Upper lobe of left lung (tissue), 6 donors: ENCODE measurements around the gene HPCAL1. TPM values are rescaled to one million over a fixed set of nuclear protein-coding genes. Genes with fewer than 3 reads are reported as not detected.
A peak's percentile ranks its signal among the peaks of the same experiment; 100 is the strongest.

Experiments used
- ATAC-seq, 2 donors: fragments of 200-7000 bp; cut with Tn5 transposase; one replicate each; pipeline ENCODE4 v1.9.1; 2022; ENCODE audit warnings: mild to moderate bottlenecking in 2 of 2, moderate library complexity in 2 of 2; ENCODE audit not compliant: low FRiP score in 2 of 2
- DNase-seq, 2 donors: peaks; one replicate each; pipeline ENCODE4 v3.0.0-alpha.2; 2019 to 2020
- H3K27ac ChIP-seq, 4 donors: fragments of 200-600 bp; sonication (generic); one replicate each; pipeline ENCODE4 v1.5.1; 2016 to 2019
- H3K27me3 ChIP-seq, 4 donors: fragments of 200-600 bp; sonication (generic); one replicate each; pipeline ENCODE4 v1.5.1; 2017 to 2019
- H3K36me3 ChIP-seq, 4 donors: fragments of 200-600 bp; sonication (generic); one replicate each; pipeline ENCODE4 v1.5.1; 2016 to 2019
- H3K4me1 ChIP-seq, 4 donors: fragments of 200-600 bp; sonication (generic); one replicate each; pipeline ENCODE4 v1.5.1; 2018 to 2019
- H3K4me3 ChIP-seq, 4 donors: fragments of 200-600 bp; sonication (generic); one replicate each; pipeline ENCODE4 v1.5.1; 2017 to 2019; ENCODE audit warnings: mild to moderate bottlenecking in 2 of 4, moderate library complexity in 1 of 4
- H3K9me3 ChIP-seq, 4 donors: fragments of 200-600 bp; sonication (generic); one replicate each; pipeline ENCODE4 v1.5.1; 2018 to 2019
- EP300 ChIP-seq, 4 donors: sonication (generic); formaldehyde crosslinking; IDR thresholded peaks; one replicate each; pipeline ENCODE4 v1.5.1; 2017; ENCODE audit warnings: antibody characterized with exemption in 4 of 4, control low read depth in 2 of 4
- POLR2A ChIP-seq, 4 donors: fragments of 450-650 bp; IDR thresholded peaks; one replicate each; pipeline ENCODE4 v1.5.1; 2016 to 2017; ENCODE audit warnings: antibody characterized with exemption in 4 of 4, mild to moderate bottlenecking in 2 of 4
- POLR2AphosphoS5 ChIP-seq, 2 donors: sonication (generic); formaldehyde crosslinking; IDR thresholded peaks; one replicate each; pipeline ENCODE4 v1.5.1; 2017; ENCODE audit warnings: antibody characterized with exemption in 2 of 2
- WGBS, 2 donors: methylation state at CpG; one replicate each; pipeline ENCODE4 v1.1.5; 2017 to 2018; 5-methylcytosine and 5-hydroxymethylcytosine counted together
- total RNA-seq, 6 donors: library from RNA; depleted of rRNA in 4 of 6; stranded (reverse); fragments of >200 nt in 4 of 6; gene quantifications; one replicate each; pipeline versions ENCODE4 v1.1.0 to v1.2.1, GENCODE V29; 2016 to 2021
- TF ChIP-seq, protein P1 (sequence below), 6 experiments: fragments of 450-650 bp in 4 of 6; fragments of 200-600 bp in 2 of 6; sonication (generic) in 2 of 6; IDR thresholded peaks; one replicate each; pipeline ENCODE4 v1.5.1; 2016 to 2019; ENCODE audit warnings: antibody characterized with exemption in 6 of 6
- donor health status: DM: no; HTN: no; CAD: no; lungs with moderate emphysema.
- donor health status: DM: no; HTN: yes; CAD: no; lungs with severe emphysema.

The HPCAL1 gene
- total RNA-seq, 6 donors from 2014 or later = 131 to 481 (median 261) TPM

DNA sequence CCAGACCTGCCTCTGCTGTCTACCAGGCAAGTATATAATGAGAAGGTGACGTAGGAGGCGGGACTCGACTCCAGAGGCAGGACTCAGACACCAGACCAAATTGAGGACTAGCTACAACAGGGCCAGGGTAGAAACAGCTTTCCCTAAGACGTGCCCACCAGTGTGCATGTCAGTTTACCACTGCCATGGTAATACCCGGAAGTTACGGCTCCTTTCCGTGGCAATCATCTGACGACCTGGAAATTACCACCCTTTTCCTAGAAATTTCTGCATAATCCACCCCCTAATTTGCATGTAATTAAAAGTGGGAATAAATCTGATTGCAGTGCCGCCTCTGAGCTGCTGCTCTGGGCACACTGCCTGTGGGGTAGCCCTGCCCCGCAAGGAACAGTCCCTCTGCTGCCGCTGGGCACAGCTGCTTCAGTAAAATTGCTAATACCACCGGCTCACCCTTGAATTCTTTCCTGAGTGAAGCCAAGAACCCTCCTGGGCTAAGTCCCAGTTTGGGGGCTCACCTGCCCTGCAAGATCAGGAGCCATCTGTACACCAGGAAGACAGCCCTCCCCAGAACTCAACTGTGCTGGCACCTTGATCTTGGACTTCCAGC, 86.4 kb downstream of the HPCAL1 start:
- Histone ChIP-seq H3K4me3 (no peak overlapping the region), H3K4me1 (peaks cover 74 to 98% (median 81%) of the 10 kb centered on the region in 4 donors), H3K36me3 (peaks cover 0 to 6% (median 0%) of the 10 kb centered on the region in 4 donors), H3K27me3 (no peaks in the 10 kb centered on the region), H3K9me3 (no peaks in the 10 kb centered on the region), H3K27ac (peak overlapping the region; percentile 55 to 80 (median 70))
- DNase-seq (no peak), ATAC-seq (no peak)
- 83 to 87% methylated on average over 10 to 12 of the region's 12 CpGs for WGBS, 2 donors
- TF ChIP-seq POLR2AphosphoS5 (IDR thresholded peaks at IDR 0.05) (no peak), EP300 (IDR thresholded peaks at IDR 0.05) (no peak), POLR2A (IDR thresholded peaks at IDR 0.05) (no peak)
- TF ChIP-seq, protein P1, sequence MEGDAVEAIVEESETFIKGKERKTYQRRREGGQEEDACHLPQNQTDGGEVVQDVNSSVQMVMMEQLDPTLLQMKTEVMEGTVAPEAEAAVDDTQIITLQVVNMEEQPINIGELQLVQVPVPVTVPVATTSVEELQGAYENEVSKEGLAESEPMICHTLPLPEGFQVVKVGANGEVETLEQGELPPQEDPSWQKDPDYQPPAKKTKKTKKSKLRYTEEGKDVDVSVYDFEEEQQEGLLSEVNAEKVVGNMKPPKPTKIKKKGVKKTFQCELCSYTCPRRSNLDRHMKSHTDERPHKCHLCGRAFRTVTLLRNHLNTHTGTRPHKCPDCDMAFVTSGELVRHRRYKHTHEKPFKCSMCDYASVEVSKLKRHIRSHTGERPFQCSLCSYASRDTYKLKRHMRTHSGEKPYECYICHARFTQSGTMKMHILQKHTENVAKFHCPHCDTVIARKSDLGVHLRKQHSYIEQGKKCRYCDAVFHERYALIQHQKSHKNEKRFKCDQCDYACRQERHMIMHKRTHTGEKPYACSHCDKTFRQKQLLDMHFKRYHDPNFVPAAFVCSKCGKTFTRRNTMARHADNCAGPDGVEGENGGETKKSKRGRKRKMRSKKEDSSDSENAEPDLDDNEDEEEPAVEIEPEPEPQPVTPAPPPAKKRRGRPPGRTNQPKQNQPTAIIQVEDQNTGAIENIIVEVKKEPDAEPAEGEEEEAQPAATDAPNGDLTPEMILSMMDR (IDR thresholded peaks at IDR 0.05) = no peak

GRCh38 chr2:10389573-10389972, 86.9 kb downstream of the HPCAL1 start:
- no peaks in the 10 kb centered on the region for H3K9me3 ChIP-seq
- H3K36me3 ChIP-seq = peaks cover 0 to 6% (median 0%) of the 10 kb centered on the region in 4 donors
- DNase-seq (no peak), ATAC-seq (no peak)
- TF ChIP-seq POLR2A (IDR thresholded peaks at IDR 0.05) (no peak), EP300 (IDR thresholded peaks at IDR 0.05) (peak in 1 of 4 donors; percentile 92), POLR2AphosphoS5 (IDR thresholded peaks at IDR 0.05) (peak in 1 of 2 donors; percentile 31)
- TF ChIP-seq, protein P1 (IDR thresholded peaks at IDR 0.05) = no peak
- 62 to 63% methylated on average over 5 of the region's 5 CpGs for WGBS, 2 donors
- no peaks in the 10 kb centered on the region for H3K27me3 ChIP-seq
- H3K4me3 ChIP-seq = no peak overlapping the region
- H3K4me1 ChIP-seq = peaks cover 69 to 93% (median 79%) of the 10 kb centered on the region in 4 donors
- peak overlapping the region; percentile 62 to 80 (median 70) for H3K27ac ChIP-seq

GRCh38 chr2:10390369-10390801, 87.7 kb downstream of the HPCAL1 start:
- Histone ChIP-seq H3K36me3 (peaks cover 0 to 6% (median 0%) of the 10 kb centered on the region in 4 donors), H3K27ac (peak overlapping the region; percentile 35 to 80 (median 66)), H3K27me3 (no peaks in the 10 kb centered on the region), H3K4me3 (no peak overlapping the region), H3K4me1 (peaks cover 66 to 89% (median 77%) of the 10 kb centered on the region in 4 donors), H3K9me3 (no peaks in the 10 kb centered on the region)
- DNase-seq (no peak), ATAC-seq (peak in 1 of 2 donors; percentile 22)
- no peak for TF ChIP-seq POLR2A (IDR thresholded peaks at IDR 0.05)
- TF ChIP-seq, protein P1 (IDR thresholded peaks at IDR 0.05) = no peak
- no peak for TF ChIP-seq EP300 (IDR thresholded peaks at IDR 0.05)
- no peak for TF ChIP-seq POLR2AphosphoS5 (IDR thresholded peaks at IDR 0.05)
- WGBS, 2 donors = 42 to 45% methylated on average over 4 to 6 of the region's 6 CpGs

GRCh38 chr2:10392100-10392499, 89.4 kb downstream of the HPCAL1 start:
- WGBS, 2 donors = 91 to 95% methylated on average over 5 of the region's 5 CpGs
- Histone ChIP-seq H3K27me3 (no peaks in the 10 kb centered on the region), H3K4me3 (no peak overlapping the region), H3K4me1 (peaks cover 60 to 89% (median 73%) of the 10 kb centered on the region in 4 donors), H3K27ac (peak overlapping the region in 2 of 4 donors; percentile 68 to 72), H3K36me3 (peaks cover 0 to 6% (median 0%) of the 10 kb centered on the region in 4 donors), H3K9me3 (no peaks in the 10 kb centered on the region)
- no peak for ATAC-seq
- TF ChIP-seq POLR2A (IDR thresholded peaks at IDR 0.05) (no peak), EP300 (IDR thresholded peaks at IDR 0.05) (no peak)
- TF ChIP-seq, protein P1 (IDR thresholded peaks at IDR 0.05) = no peak
- no peak for DNase-seq
